Measurements from ENCODE around the gene PPIE. TPM values are rescaled to one million over a fixed set of nuclear protein-coding genes. Genes with fewer than 3 reads are reported as not detected.

PPIE gene
- total and polyA plus RNA-seq, 2 donors (not counting 1 experiment from before 2014, with no cell fraction given) = 68.6 to 78.3 TPM

DNA sequence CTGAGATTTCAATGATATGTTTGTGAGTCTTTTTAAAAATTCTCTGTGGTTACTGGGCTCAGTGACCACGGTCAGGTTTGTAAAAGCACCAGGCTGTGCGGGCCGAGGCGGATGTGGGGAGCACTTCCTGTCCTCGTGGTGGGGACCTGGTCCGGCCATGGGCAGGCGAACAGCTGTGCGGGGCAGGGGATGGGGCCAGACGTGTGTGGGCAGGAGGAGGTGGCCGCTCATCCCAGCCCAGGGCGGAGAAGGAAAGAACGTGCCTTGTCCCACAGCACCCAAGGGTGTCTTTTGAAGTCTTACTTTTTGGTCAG is 37.7 kb downstream of the PPIE start:
- no peaks in the 10 kb centered on the region for H3K27me3 Mint-ChIP-seq
- ATAC-seq (ENCODE audit: low read depth) (peak; percentile 41), DNase-seq (no peak)
- no peaks in the 10 kb centered on the region for H3K79me2 ChIP-seq (ENCODE audit: control insufficient read depth, insufficient read depth, low read length)
- H3K4me2 ChIP-seq (replicated peaks; ENCODE audit: low read depth, low read length, poor library complexity, severe bottlenecking) = no peak overlapping the region
- no peaks in the 10 kb centered on the region for H4K20me1 ChIP-seq (ENCODE audit: control insufficient read depth, insufficient read depth, low read length, poor library complexity, severe bottlenecking)
- no peak for TF ChIP-seq EZH2 (IDR thresholded peaks at IDR 0.05; ENCODE audit: borderline replicate concordance, insufficient read depth, low read depth, low read length, poor library complexity, severe bottlenecking)
- TF ChIP-seq CTCF (IDR thresholded peaks at IDR 0.05) = no peak
- H3K27ac Mint-ChIP-seq = peak overlapping the region; percentile 85
- no peaks in the 10 kb centered on the region for H3K36me3 ChIP-seq (replicated peaks in 1 of 2; ENCODE audit: control extremely low read depth in 1 of 2, control insufficient read depth in 1 of 2, extremely low read depth in 1 of 2, insufficient read depth in 2 of 2, low read length in 1 of 2)
- H3K9me3 Mint-ChIP-seq (ENCODE audit: insufficient read depth) = no peaks in the 10 kb centered on the region
- ChIA-PET POLR2A (no interaction called here), CTCF (no interaction called here)
- H3K9me3 ChIP-seq (ENCODE audit: control extremely low read depth in 1 of 3, control insufficient read depth in 2 of 3, insufficient read depth in 1 of 3, low read length in 2 of 3) = peaks cover 0 to 3% (median 0%) of the 10 kb centered on the region in 3 donors
- no peak overlapping the region for H2AFZ ChIP-seq (ENCODE audit: insufficient read depth, low read depth, low read length, poor library complexity, severe bottlenecking)
- H3K4me3 ChIP-seq (ENCODE audit: control extremely low read depth in 1 of 5, extremely low read depth in 1 of 5, insufficient read depth in 1 of 5, low read depth in 2 of 5, low read length in 4 of 5) = no peak overlapping the region
- H3K27ac ChIP-seq (ENCODE audit: low read length in 2 of 2) = no peak overlapping the region
- H3K9ac ChIP-seq (ENCODE audit: low read length) = no peak overlapping the region
- peak overlapping the region; percentile 30 for H3K4me3 Mint-ChIP-seq
- no peaks in the 10 kb centered on the region for H3K27me3 ChIP-seq (replicated peaks in 1 of 4; ENCODE audit: control extremely low read depth in 1 of 4, control insufficient read depth in 3 of 4, insufficient read depth in 4 of 4, low read length in 3 of 4)
- H3K4me1 Mint-ChIP-seq = peaks cover 10% of the 10 kb centered on the region
- WGBS (ENCODE audit: insufficient coverage) = 26% methylated on average over 9 of the region's 12 CpGs
- intact Hi-C loops (cut with micrococcal nuclease) = no loop called here
- peaks cover 0 to 5% of the 10 kb centered on the region in 2 donors for H3K4me1 ChIP-seq (ENCODE audit: control insufficient read depth in 2 of 2, insufficient read depth in 2 of 2, low read length in 2 of 2)

GRCh38 chr1:39776886-39777285 is 38.2 kb downstream of the PPIE start:
- intact Hi-C loops (cut with micrococcal nuclease) = no loop called here

More at GRCh38 chr1:39776886-39777285, 38.2 kb downstream of the PPIE start:
- no peak for DNase-seq
- 83% methylated on average over 1 of the region's 4 CpGs for WGBS (ENCODE audit: insufficient coverage)
- H3K4me3 ChIP-seq (ENCODE audit: control extremely low read depth in 1 of 5, extremely low read depth in 1 of 5, insufficient read depth in 1 of 5, low read depth in 2 of 5, low read length in 4 of 5) = no peak overlapping the region
- no peak overlapping the region for H3K4me2 ChIP-seq (replicated peaks; ENCODE audit: low read depth, low read length, poor library complexity, severe bottlenecking)
- H3K27me3 Mint-ChIP-seq = no peaks in the 10 kb centered on the region
- no peak overlapping the region for H3K27ac Mint-ChIP-seq
- H3K36me3 ChIP-seq (replicated peaks in 1 of 2; ENCODE audit: control extremely low read depth in 1 of 2, control insufficient read depth in 1 of 2, extremely low read depth in 1 of 2, insufficient read depth in 2 of 2, low read length in 1 of 2) = no peaks in the 10 kb centered on the region
- POLR2A ChIA-PET = no interaction called here
- H3K9me3 Mint-ChIP-seq (ENCODE audit: insufficient read depth) = no peaks in the 10 kb centered on the region
- no peak overlapping the region for H3K27ac ChIP-seq (ENCODE audit: low read length in 2 of 2)
- peaks cover 10% of the 10 kb centered on the region for H3K4me1 Mint-ChIP-seq
- H3K4me1 ChIP-seq (ENCODE audit: control insufficient read depth in 2 of 2, insufficient read depth in 2 of 2, low read length in 2 of 2) = peaks cover 0 to 5% of the 10 kb centered on the region in 2 donors
- H3K9me3 ChIP-seq (ENCODE audit: control extremely low read depth in 1 of 3, control insufficient read depth in 2 of 3, insufficient read depth in 1 of 3, low read length in 2 of 3) = peaks cover 0 to 3% (median 0%) of the 10 kb centered on the region in 3 donors
- H3K4me3 Mint-ChIP-seq = no peak overlapping the region
- H2AFZ ChIP-seq (ENCODE audit: insufficient read depth, low read depth, low read length, poor library complexity, severe bottlenecking) = no peak overlapping the region
- CTCF ChIA-PET = no interaction called here
- no peaks in the 10 kb centered on the region for H4K20me1 ChIP-seq (ENCODE audit: control insufficient read depth, insufficient read depth, low read length, poor library complexity, severe bottlenecking)
- H3K27me3 ChIP-seq (replicated peaks in 1 of 4; ENCODE audit: control extremely low read depth in 1 of 4, control insufficient read depth in 3 of 4, insufficient read depth in 4 of 4, low read length in 3 of 4) = no peaks in the 10 kb centered on the region
- TF ChIP-seq CTCF (IDR thresholded peaks at IDR 0.05) (no peak), EZH2 (IDR thresholded peaks at IDR 0.05; ENCODE audit: borderline replicate concordance, insufficient read depth, low read depth, low read length, poor library complexity, severe bottlenecking) (no peak)
- no peak for ATAC-seq (ENCODE audit: low read depth)
- H3K9ac ChIP-seq (ENCODE audit: low read length) = no peak overlapping the region
- no peaks in the 10 kb centered on the region for H3K79me2 ChIP-seq (ENCODE audit: control insufficient read depth, insufficient read depth, low read length)

All from B cell (primary cell).